ENCODE data around the gene SLC25A13.
"Not testable (repeated sequence)": the region's sequence is repeated elsewhere in the genome, so short reads cannot be mapped to it uniquely, and the experiment has no call there.

SLC25A13 gene

DNA sequence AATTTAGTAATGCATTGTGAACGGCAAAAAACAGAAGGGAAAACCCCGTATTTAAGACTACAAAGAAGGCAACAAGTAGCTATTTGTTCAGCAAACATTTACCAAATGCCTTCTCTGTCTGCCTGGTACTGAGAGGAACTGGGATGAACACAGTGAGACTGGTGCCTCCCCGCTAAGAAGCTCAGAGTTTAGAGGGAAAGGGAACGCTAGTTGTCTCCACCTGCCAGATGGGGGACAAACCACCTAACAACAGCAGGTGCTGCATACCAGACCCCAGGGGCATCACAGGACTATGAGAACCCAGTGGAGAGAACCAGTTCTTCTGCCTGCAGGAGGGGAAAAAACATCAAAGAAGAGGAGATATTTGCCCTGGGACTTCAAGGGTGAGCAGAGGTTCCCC is 147.1 kb downstream of the SLC25A13 start:
- Mint-ChIP-seq H3K36me3 (ENCODE audit: low read depth) (peaks cover 27% of the 10 kb centered on the region), H3K9me3 (no peaks in the 10 kb centered on the region)

DNA sequence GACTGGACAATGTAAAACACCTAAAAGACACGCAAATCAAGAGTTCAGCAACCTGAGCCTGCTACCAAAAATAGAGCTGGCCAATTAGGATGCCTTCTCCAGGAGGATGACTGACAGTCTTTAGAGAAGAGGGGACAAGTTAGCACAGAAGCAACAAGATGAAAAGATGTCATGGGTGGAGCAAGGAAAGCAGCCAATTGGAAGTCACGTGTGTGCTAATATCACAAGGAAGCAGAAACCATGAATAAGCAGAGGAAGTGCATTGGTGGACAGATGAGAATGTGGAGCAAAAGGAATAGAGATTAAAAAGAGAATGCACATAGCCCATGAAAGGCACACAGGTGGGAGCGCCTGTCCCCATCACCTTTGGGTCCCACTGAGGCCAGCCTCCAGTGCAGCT is 148.1 kb downstream of the SLC25A13 start:
- H3K36me3 Mint-ChIP-seq (ENCODE audit: low read depth), result peaks cover 33% of the 10 kb centered on the region
- no peak overlapping the region for H3K4me3 Mint-ChIP-seq

More for the DNA sequence above, 147.1 kb downstream of the SLC25A13 start:
- H3K4me3 Mint-ChIP-seq, result no peak overlapping the region
- no peaks in the 10 kb centered on the region for H3K4me1 Mint-ChIP-seq (ENCODE audit: low read depth)
- H3K27ac Mint-ChIP-seq, result no peak overlapping the region
- no peaks in the 10 kb centered on the region for H3K27me3 Mint-ChIP-seq

DNA sequence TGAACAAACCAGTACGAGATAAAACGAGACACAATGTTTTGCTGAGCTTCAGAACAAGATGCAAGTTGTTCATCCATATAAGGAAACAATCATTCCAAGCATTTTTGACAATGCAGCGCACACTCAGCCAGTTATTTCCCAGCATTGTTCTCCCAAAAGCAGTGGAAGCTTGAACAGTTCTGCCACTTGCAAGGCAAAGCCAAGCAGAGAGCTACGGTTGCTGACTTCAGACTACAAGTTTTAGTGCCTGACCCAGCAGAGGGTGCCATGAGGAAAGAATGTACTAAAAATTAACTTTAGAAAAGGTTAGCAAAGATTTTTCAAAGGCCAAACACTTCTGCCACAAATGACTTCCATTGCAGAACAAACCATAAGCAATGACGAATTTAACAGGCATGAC is 152.5 kb downstream of the SLC25A13 start:
- Mint-ChIP-seq H3K9me3 (no peaks in the 10 kb centered on the region), H3K27me3 (no peaks in the 10 kb centered on the region), H3K4me3 (no peak overlapping the region), H3K36me3 (ENCODE audit: low read depth) (peaks cover 39% of the 10 kb centered on the region), H3K4me1 (ENCODE audit: low read depth) (no peaks in the 10 kb centered on the region), H3K27ac (no peak overlapping the region)

More for the DNA sequence above, 148.1 kb downstream of the SLC25A13 start:
- Mint-ChIP-seq H3K9me3 (no peaks in the 10 kb centered on the region), H3K27ac (no peak overlapping the region), H3K27me3 (no peaks in the 10 kb centered on the region), H3K4me1 (ENCODE audit: low read depth) (no peaks in the 10 kb centered on the region)

DNA sequence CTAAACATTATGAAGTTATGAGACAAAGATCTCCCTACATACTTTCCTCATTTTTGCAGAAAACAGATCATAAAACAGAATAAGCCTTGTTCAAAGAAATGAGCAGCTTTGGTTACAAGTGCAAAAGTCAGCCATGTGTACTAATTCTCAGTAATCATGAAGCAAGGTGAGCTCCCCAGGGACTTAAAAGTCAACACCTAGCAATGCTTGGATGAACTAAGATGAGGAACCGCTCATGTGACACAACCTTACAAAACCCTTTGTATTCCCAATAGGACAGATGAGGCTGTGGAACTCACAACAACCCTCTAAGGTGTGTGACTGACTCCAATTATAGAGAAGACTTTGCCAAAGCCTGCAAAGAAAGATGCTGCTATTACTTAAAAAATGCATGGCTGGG is 154.5 kb downstream of the SLC25A13 start:
- Mint-ChIP-seq H3K36me3 (ENCODE audit: low read depth) (peaks cover 50% of the 10 kb centered on the region), H3K27me3 (no peaks in the 10 kb centered on the region), H3K9me3 (no peaks in the 10 kb centered on the region), H3K27ac (no peak overlapping the region), H3K4me1 (ENCODE audit: low read depth) (no peaks in the 10 kb centered on the region), H3K4me3 (no peak overlapping the region)

DNA sequence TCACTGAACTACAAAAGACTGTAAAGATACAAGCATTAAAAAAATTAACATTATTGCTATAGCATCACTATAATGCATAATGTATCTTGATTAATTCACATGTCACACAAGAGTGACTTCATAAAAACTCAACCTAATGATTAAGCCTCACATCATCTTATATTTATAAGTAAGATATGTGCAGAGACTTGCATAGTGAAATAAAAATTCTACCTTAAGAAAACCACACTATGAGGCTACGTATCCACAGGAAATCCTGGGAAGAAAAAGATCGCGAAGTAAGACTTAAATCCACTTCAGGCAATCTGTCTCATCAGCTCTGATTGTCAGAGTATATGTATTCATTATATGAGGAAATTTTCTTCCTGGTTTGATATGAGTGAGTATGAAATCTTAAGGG is 160.0 kb downstream of the SLC25A13 start:
- no peak overlapping the region for H3K4me3 Mint-ChIP-seq
- peaks cover 5% of the 10 kb centered on the region for H3K9me3 Mint-ChIP-seq
- peaks cover 51% of the 10 kb centered on the region for H3K36me3 Mint-ChIP-seq (ENCODE audit: low read depth)

DNA sequence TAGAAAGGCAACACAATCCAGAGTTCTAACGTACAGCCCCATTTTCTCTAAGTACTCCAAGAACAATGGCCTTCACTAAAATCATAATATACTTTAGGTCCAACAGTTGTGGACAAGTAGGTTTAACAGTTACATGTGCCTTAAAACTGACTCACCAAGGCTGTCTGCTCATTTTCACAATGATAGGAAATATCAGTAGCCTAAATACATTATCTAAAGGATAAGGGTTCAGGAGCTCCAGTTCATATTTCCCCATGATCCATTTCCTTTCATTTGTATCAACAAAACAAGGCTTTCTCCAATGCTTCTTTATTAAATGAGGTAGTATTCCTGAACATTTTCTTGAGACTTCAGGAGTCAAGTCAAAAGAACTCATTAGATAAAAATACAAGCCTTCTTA is 164.0 kb downstream of the SLC25A13 start:
- peaks cover 31% of the 10 kb centered on the region for H3K36me3 Mint-ChIP-seq (ENCODE audit: low read depth)
- H3K4me3 Mint-ChIP-seq, result no peak overlapping the region
- no peaks in the 10 kb centered on the region for H3K4me1 Mint-ChIP-seq (ENCODE audit: low read depth)
- H3K27me3 Mint-ChIP-seq, result no peaks in the 10 kb centered on the region
- no peak overlapping the region for H3K27ac Mint-ChIP-seq
- peaks cover 5% of the 10 kb centered on the region for H3K9me3 Mint-ChIP-seq

More for the DNA sequence above, 160.0 kb downstream of the SLC25A13 start:
- Mint-ChIP-seq H3K4me1 (ENCODE audit: low read depth) (no peaks in the 10 kb centered on the region), H3K27me3 (no peaks in the 10 kb centered on the region), H3K27ac (no peak overlapping the region)

DNA sequence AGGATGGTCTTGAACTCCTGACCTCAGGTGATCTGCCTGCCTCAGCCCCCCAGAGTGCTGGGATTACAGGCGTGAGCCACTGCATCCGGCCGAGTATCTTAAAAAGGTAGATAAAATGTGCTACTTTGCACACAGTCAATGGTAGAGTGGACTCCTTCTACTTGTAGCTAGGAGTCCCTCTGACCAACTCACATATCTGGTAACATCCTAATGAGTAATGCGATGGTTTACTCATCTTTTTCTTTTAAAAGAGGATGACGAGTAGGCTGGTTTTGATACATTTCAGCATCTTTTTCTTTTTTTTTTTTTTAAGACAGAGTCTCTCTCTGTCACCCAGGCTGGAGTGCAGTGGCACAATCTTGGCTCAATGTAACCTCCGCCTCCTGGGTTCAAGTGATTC is 167.4 kb downstream of the SLC25A13 start:
- H3K27me3 Mint-ChIP-seq; H3K4me3 Mint-ChIP-seq; H3K4me1 Mint-ChIP-seq (ENCODE audit: low read depth); H3K27ac Mint-ChIP-seq; H3K9me3 Mint-ChIP-seq: not testable (repeated sequence)
- H3K36me3 Mint-ChIP-seq (ENCODE audit: low read depth), result peaks cover 30% of the 10 kb centered on the region

DNA sequence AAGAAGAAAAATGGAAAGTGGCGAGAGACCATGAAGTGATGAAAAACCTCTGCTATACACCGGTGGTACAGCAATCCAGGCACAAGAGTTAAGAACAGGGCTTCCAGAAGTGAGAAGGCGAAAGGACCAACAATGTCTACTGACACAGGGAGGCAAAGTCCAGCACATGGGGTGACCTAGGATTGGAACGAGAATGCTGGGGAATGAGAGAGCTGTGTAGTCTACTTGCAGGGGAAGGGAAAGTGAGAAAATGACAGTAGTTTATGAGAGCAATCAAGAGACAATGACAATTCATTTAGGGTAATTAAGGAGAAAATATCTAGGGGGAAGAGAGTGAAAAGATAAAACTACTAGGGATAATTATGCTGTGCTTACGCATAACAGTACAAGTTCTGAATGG is 169.2 kb downstream of the SLC25A13 start:
- Mint-ChIP-seq H3K4me3 (no peak overlapping the region), H3K9me3 (no peaks in the 10 kb centered on the region), H3K27ac (no peak overlapping the region), H3K27me3 (no peaks in the 10 kb centered on the region), H3K4me1 (ENCODE audit: low read depth) (no peaks in the 10 kb centered on the region), H3K36me3 (ENCODE audit: low read depth) (peaks cover 37% of the 10 kb centered on the region)

DNA sequence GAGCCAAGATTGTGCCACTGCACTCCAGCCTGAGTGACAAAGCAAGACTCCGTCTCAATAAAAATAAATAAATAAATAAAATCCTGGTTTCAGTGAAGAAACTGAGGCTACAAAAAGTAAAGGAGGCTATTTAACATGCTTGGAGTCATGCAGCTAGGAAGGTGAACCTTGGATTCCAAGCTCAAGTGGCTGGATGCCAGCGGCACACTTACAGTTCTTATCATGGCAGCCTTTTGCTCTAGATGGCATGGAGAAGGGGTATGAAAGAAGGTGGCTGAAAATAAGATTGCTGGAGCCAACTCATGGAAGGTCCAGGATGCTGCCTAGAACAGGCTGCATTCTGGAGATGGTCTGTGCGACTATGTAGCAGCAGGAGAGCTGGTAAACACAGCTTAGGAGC is 170.0 kb downstream of the SLC25A13 start:
- Mint-ChIP-seq H3K4me1 (ENCODE audit: low read depth) (no peaks in the 10 kb centered on the region), H3K27me3 (no peaks in the 10 kb centered on the region), H3K9me3 (no peaks in the 10 kb centered on the region), H3K36me3 (ENCODE audit: low read depth) (peaks cover 33% of the 10 kb centered on the region), H3K27ac (no peak overlapping the region), H3K4me3 (no peak overlapping the region)

DNA sequence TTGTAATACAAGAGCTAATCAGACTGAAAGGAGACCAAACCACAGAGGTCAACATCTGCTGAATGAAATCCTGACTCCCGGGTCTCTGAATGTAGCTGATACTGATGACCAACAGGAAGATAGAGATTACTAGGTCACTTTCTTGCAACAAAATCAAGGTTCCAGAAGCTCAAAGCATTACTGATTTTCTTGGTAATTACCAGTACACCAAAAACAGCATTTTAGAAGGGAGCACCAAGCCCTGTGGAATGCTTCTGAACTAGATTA is 177.7 kb downstream of the SLC25A13 start:
- Mint-ChIP-seq H3K4me1 (ENCODE audit: low read depth) (no peaks in the 10 kb centered on the region), H3K27ac (no peak overlapping the region), H3K36me3 (ENCODE audit: low read depth) (peaks cover 61% of the 10 kb centered on the region), H3K9me3 (no peaks in the 10 kb centered on the region), H3K27me3 (no peaks in the 10 kb centered on the region), H3K4me3 (no peak overlapping the region)

DNA sequence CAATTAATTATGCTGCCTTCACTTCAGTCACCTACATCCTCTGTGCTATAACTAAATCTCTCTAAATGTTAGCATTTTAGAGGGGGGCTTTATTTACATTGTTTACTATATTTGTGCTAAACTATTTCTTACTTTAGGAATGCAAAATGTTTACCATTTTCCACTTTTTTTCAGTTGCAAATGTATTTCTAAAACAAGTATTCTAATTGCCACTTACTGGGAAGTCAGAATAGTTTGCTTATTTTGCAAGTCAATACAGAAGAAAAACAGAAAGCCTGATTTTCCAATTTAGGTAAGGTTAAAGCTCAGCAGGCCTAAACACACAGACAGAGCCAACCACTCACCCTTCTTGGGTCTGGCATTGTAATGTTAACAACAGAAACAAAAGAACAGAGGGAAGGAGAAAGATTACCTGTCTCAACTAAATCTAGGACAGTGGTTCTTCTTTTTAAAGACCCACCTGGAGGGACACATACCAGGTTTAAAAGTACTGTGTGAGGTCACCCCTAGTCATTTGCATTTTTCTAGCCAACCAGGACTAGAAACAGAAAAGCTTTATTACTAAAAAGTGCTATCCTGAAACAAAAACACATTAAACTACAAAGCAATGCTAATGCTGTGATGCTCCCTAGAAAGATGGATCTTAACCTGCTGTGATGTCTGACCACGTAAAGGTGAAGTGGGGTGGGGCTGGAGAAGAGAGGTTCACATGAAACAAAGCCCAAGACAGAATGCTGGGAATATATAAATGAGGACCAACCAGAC is 178.2 kb downstream of the SLC25A13 start:
- no peaks in the 10 kb centered on the region for H3K9me3 Mint-ChIP-seq
- no peak overlapping the region for H3K27ac Mint-ChIP-seq
- peaks cover 58% of the 10 kb centered on the region for H3K36me3 Mint-ChIP-seq (ENCODE audit: low read depth)
- H3K27me3 Mint-ChIP-seq, result no peaks in the 10 kb centered on the region
- no peak overlapping the region for H3K4me3 Mint-ChIP-seq
- no peaks in the 10 kb centered on the region for H3K4me1 Mint-ChIP-seq (ENCODE audit: low read depth)

DNA sequence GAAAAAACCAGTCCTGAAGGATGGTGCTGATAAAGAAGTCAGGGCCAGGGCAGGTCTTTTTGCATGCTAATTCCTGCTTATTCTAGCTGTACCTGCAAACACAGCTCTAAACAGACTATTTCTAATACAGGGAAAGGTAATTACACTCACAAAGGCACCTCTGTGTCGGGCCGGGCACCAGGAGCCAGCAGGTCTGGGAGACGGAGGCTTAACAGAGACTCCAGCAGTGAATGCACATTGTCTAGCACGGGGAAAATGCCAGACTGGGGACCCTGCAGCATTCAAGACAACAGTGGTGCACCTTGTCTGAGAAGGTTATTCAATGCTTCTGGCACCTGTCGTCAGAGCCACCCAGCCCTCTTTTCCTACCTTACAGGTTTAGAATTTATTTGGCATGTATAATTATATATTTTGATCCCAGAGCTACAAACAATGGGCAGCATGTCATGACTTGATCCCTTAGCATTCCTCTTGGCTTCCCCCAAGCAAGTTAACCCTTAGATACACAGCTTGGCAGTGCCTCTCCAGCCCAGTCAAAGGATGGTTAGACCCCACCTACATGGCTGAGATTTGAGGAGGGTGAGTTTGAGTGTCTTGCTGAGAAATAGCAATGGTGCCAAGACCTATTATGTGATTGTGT is 185.2 kb downstream of the SLC25A13 start:
- H3K9me3 Mint-ChIP-seq, result no peaks in the 10 kb centered on the region
- H3K4me3 Mint-ChIP-seq, result no peak overlapping the region
- no peaks in the 10 kb centered on the region for H3K27me3 Mint-ChIP-seq
- H3K4me1 Mint-ChIP-seq (ENCODE audit: low read depth), result no peaks in the 10 kb centered on the region
- peaks cover 47% of the 10 kb centered on the region for H3K36me3 Mint-ChIP-seq (ENCODE audit: low read depth)
- H3K27ac Mint-ChIP-seq, result no peak overlapping the region

DNA sequence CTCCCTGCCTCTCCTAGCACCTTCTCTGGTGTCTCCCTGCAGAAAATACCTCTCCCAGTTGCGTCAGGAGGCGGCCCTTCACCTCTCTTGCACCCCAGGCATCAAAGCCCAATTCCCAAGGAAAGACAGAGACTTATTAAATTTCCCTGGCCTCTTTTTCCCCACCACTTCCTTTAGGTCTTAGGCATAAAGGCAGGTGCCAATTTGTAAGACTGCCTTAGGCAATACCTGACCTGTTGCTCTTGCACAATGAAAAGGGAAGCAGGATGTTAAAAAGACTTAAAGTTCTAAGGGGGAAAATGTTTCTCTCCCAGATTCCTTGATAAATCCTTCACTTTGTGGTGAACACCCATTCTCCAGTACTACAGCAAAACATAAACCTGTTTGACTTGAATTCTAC is 186.7 kb downstream of the SLC25A13 start:
- H3K9me3 Mint-ChIP-seq, result no peaks in the 10 kb centered on the region
- H3K36me3 Mint-ChIP-seq (ENCODE audit: low read depth), result peaks cover 43% of the 10 kb centered on the region
- no peaks in the 10 kb centered on the region for H3K27me3 Mint-ChIP-seq
- no peak overlapping the region for H3K27ac Mint-ChIP-seq
- H3K4me3 Mint-ChIP-seq, result no peak overlapping the region
- H3K4me1 Mint-ChIP-seq (ENCODE audit: low read depth), result no peaks in the 10 kb centered on the region

DNA sequence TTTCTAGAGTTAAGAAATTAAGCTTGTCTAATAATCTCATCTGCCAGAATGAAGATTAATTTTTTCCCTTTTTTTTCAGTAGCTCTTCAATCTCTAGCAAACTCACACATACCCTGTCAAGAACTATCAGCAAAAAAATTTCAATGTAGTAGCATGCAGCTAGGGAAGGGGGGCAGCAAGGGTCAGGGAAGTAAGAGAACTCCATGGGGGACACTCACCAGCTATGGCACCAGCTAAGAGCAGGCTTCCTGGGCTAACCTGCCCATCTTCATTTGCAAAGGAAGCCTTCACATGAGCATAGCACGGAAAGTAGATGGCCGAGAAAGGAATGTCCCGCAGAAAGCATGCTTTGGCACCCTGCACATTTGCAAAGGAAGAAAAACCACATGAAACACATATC is 190.4 kb downstream of the SLC25A13 start:
- Mint-ChIP-seq H3K27me3 (no peaks in the 10 kb centered on the region), H3K9me3 (no peaks in the 10 kb centered on the region), H3K4me3 (no peak overlapping the region), H3K27ac (no peak overlapping the region), H3K36me3 (ENCODE audit: low read depth) (peaks cover 40% of the 10 kb centered on the region), H3K4me1 (ENCODE audit: low read depth) (no peaks in the 10 kb centered on the region)

DNA sequence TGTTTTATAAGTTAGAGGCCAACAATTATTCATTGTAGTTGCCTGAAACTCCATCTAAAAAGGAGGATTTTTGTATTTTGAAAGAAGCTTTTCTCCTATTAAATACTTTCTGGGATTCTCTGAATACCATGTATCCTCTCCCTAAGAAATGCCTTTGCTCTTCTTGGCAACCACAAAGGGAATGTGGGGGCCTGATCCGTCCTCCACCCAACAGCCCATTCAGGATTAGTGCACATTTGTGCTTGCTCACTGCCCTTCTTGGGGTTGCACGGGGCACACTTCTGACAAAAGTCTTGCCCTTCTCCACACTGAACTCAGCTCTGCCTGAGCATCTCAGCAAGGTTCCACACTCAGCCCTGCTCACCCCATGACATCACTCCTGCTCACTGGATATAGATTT is 194.2 kb downstream of the SLC25A13 start:
- Mint-ChIP-seq H3K27me3 (no peaks in the 10 kb centered on the region), H3K4me3 (no peak overlapping the region), H3K9me3 (no peaks in the 10 kb centered on the region), H3K27ac (no peak overlapping the region), H3K4me1 (ENCODE audit: low read depth) (no peaks in the 10 kb centered on the region), H3K36me3 (ENCODE audit: low read depth) (peaks cover 22% of the 10 kb centered on the region)

DNA sequence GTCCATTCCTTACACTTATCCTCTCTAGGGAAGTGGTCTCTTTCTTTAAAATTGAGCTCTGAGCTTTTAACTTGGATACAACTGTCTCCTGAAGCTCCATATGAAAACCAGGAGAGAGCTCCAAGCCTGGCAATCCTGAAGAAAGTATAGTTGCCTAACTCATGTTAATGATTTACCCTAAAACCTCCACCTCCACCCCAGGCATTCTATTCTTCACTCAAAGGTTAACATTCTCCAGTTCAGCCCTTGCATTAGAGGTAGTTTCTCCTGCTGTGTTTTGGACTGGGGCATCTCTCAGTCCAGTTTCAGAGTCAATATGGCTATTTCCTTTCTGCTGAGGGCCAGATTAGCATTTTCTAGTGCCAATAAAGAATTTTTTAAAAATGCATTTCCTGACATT is 195.5 kb downstream of the SLC25A13 start:
- H3K4me3 Mint-ChIP-seq, result no peak overlapping the region
- no peaks in the 10 kb centered on the region for H3K9me3 Mint-ChIP-seq
- H3K27ac Mint-ChIP-seq, result no peak overlapping the region
- H3K27me3 Mint-ChIP-seq, result no peaks in the 10 kb centered on the region
- H3K4me1 Mint-ChIP-seq (ENCODE audit: low read depth), result no peaks in the 10 kb centered on the region
- peaks cover 20% of the 10 kb centered on the region for H3K36me3 Mint-ChIP-seq (ENCODE audit: low read depth)

Data from stimulated activated naive CD8-positive, alpha-beta T cell treated with anti-CD3 and anti-CD28 coated beads, Interleukin-15, Interleukin-2, amounts not matched to agents 100 ng/mL and 50 ng/mL, for 24 hours (primary cell).